Mammary epithelial cell (primary cell): ENCODE data around the gene PAN2.

Experiments
- EZH2 ChIP-seq: IDR thresholded peaks from 2 replicates; pipeline ENCODE4 v1.6.1; 2012; ENCODE audit warnings: low read length, inconsistent platforms, borderline replicate concordance
- TF ChIP-seq, protein P1 (sequence below), 2 donors: IDR thresholded peaks in 1 of 2; conservative IDR thresholded peaks in 1 of 2; 2 replicates each; pipeline ENCODE4 v1.5.1; 2011 to 2012; ENCODE audit warnings: inconsistent platforms in 2 of 2, low read length in 2 of 2, mild to moderate bottlenecking in 2 of 2, control low read depth in 1 of 2, low read depth in 1 of 2; ENCODE audit not compliant: insufficient read depth in 1 of 2; ENCODE audit errors: extremely low read depth in 1 of 2

DNA sequence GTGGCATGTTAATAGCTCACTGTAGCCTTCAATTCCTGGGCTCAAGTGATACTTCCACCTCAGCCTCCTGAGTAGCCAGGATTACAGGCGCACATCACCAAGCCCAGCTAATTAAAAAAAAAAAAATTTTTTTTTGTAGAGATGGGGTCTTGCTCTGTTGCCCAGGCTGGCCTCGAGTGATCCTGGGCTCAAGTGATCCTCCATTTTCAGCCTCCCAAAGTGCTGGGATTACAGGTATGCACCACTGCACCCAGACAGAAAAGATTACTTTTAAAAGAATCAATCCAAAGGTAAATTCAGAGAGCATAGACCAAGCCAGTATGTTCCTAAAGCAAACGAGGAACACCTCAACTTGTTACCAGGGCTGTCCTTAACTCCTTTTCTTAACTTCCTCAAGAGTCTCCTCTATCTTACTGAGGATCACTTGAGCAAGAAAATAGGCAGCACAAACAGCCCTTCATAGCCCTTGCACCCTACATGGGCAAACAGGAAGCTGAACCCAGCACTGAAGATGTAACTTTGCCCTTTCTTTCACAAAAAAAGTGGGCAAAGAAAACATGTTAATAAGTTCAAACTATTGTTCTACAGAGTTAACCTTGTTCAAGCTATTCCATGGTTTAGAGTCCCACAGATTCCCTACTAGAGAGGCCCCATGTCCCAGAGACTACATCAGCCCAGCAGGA, 45.0 kb downstream of the PAN2 start:
- TF ChIP-seq, protein P1, sequence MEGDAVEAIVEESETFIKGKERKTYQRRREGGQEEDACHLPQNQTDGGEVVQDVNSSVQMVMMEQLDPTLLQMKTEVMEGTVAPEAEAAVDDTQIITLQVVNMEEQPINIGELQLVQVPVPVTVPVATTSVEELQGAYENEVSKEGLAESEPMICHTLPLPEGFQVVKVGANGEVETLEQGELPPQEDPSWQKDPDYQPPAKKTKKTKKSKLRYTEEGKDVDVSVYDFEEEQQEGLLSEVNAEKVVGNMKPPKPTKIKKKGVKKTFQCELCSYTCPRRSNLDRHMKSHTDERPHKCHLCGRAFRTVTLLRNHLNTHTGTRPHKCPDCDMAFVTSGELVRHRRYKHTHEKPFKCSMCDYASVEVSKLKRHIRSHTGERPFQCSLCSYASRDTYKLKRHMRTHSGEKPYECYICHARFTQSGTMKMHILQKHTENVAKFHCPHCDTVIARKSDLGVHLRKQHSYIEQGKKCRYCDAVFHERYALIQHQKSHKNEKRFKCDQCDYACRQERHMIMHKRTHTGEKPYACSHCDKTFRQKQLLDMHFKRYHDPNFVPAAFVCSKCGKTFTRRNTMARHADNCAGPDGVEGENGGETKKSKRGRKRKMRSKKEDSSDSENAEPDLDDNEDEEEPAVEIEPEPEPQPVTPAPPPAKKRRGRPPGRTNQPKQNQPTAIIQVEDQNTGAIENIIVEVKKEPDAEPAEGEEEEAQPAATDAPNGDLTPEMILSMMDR (conservative IDR thresholded peaks at IDR 0.05 in 1 of 2, IDR thresholded peaks at IDR 0.05 in 1 of 2; ENCODE audit: extremely low read depth in 1 of 2, insufficient read depth in 1 of 2, low read depth in 1 of 2, low read length in 2 of 2): no peak
- no peak for TF ChIP-seq EZH2
